ENCODE data around the gene STON1. TPM values are rescaled to one million over a fixed set of nuclear protein-coding genes. Genes with fewer than 3 reads are reported as not detected.
"Not testable (repeated sequence)": the region's sequence is repeated elsewhere in the genome, so short reads cannot be mapped to it uniquely, and the experiment has no call there.

Gene STON1
- total RNA-seq, 1 experiment from 2014 or later, result 1.7 TPM

DNA sequence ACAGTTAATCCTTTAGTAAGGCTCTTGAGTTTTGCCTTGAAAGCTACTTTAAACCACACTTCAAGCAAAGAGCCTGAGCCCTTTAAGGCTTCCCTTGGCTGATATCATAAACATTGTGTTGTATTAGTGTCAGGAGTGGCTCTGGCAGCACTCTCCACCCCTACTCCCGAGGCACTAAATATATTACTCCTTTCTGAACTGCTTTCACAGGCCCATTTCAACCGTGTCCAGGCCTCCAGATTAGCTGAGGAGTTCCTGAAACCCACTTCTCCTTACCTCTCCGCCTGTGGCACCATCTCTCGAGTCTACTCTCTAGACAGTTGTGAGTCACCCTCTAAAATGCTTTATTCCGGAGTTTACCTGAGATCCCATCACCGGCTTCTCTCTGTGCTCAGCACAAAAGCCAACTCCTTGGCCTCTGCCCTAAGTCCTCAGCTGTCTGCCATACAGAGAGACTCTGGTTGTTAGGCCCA is 14.4 kb upstream of the STON1 start:
- Histone ChIP-seq H3K4me1 (replicated peaks; ENCODE audit: insufficient read depth) (no peaks in the 10 kb centered on the region), H3K9me2 (ENCODE audit: insufficient read depth) (no peaks in the 10 kb centered on the region), H3K27ac (no peak overlapping the region), H3K4me2 (no peak overlapping the region), H2AFZ (no peak overlapping the region), H3K27me3 (ENCODE audit: insufficient read depth, low read depth) (no peaks in the 10 kb centered on the region), H3K79me2 (ENCODE audit: low read depth) (no peaks in the 10 kb centered on the region), H3K9me3 (ENCODE audit: insufficient read depth, low read depth) (no peaks in the 10 kb centered on the region), H4K20me1 (ENCODE audit: insufficient read depth) (no peaks in the 10 kb centered on the region; the same call in 1 of the 2 replicates), H3F3A (ENCODE audit: insufficient read depth, low read depth) (no peaks in the 10 kb centered on the region), H3K36me3 (ENCODE audit: low read depth) (peaks cover 11% of the 10 kb centered on the region), H3K4me3 (no peak overlapping the region)
- intact Hi-C loops (cut with micrococcal nuclease; ENCODE audit: unreplicated experiment), result no loop called here
- CTCF ChIA-PET, result no interaction called here
- no peak for TF ChIP-seq EZH2 (IDR thresholded peaks at IDR 0.05; ENCODE audit: low read depth)
- TF ChIP-seq, protein P1, sequence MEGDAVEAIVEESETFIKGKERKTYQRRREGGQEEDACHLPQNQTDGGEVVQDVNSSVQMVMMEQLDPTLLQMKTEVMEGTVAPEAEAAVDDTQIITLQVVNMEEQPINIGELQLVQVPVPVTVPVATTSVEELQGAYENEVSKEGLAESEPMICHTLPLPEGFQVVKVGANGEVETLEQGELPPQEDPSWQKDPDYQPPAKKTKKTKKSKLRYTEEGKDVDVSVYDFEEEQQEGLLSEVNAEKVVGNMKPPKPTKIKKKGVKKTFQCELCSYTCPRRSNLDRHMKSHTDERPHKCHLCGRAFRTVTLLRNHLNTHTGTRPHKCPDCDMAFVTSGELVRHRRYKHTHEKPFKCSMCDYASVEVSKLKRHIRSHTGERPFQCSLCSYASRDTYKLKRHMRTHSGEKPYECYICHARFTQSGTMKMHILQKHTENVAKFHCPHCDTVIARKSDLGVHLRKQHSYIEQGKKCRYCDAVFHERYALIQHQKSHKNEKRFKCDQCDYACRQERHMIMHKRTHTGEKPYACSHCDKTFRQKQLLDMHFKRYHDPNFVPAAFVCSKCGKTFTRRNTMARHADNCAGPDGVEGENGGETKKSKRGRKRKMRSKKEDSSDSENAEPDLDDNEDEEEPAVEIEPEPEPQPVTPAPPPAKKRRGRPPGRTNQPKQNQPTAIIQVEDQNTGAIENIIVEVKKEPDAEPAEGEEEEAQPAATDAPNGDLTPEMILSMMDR (conservative IDR thresholded peaks at IDR 0.05), result no peak
- POLR2A ChIA-PET (ENCODE audit: unreplicated experiment), result no interaction called here
- no peak for DNase-seq
- BruUV-seq (replicated peaks), result no TSS peak

DNA sequence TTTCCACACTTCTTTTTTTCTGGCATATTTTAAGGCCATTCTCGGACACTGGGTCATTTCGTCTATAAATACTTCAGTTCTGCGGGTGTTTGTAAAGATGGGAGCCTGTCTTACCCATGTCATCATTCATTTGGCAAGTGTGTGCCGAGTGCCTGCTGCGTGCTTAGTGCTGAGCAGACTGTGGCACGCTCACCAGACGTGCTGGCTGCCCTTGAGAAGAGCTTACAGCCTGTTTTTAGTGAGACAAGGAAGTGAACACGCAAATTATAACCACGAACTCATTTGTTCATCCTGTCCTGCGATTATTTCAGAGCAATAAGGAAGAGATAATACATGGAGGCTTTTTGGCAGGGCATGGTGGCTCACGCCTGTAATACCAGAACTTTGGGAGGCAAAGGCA is 10.4 kb upstream of the STON1 start:
- Histone ChIP-seq H3K27me3 (ENCODE audit: insufficient read depth, low read depth) (no peaks in the 10 kb centered on the region), H3K4me3 (no peak overlapping the region), H2AFZ (no peak overlapping the region), H3K9me2 (ENCODE audit: insufficient read depth) (no peaks in the 10 kb centered on the region), H3F3A (ENCODE audit: insufficient read depth, low read depth) (no peaks in the 10 kb centered on the region), H3K36me3 (ENCODE audit: low read depth) (0 out of 2 replicates have a peak, but pooled peaks cover 4% of the 10 kb centered on the region), H3K27ac (no peak overlapping the region), H3K79me2 (ENCODE audit: low read depth) (no peaks in the 10 kb centered on the region), H3K9me3 (ENCODE audit: insufficient read depth, low read depth) (no peaks in the 10 kb centered on the region), H3K4me1 (replicated peaks; ENCODE audit: insufficient read depth) (no peaks in the 10 kb centered on the region), H3K4me2 (no peak overlapping the region), H4K20me1 (ENCODE audit: insufficient read depth) (no peaks in the 10 kb centered on the region)
- POLR2A ChIA-PET (ENCODE audit: unreplicated experiment), result no interaction called here
- TF ChIP-seq, protein P1 (conservative IDR thresholded peaks at IDR 0.05), result no peak
- TF ChIP-seq EZH2 (IDR thresholded peaks at IDR 0.05; ENCODE audit: low read depth), result no peak
- intact Hi-C loops (cut with micrococcal nuclease; ENCODE audit: unreplicated experiment), result no loop called here
- CTCF ChIA-PET, result no interaction called here
- BruUV-seq (replicated peaks), result no TSS peak
- DNase-seq, result no peak

DNA sequence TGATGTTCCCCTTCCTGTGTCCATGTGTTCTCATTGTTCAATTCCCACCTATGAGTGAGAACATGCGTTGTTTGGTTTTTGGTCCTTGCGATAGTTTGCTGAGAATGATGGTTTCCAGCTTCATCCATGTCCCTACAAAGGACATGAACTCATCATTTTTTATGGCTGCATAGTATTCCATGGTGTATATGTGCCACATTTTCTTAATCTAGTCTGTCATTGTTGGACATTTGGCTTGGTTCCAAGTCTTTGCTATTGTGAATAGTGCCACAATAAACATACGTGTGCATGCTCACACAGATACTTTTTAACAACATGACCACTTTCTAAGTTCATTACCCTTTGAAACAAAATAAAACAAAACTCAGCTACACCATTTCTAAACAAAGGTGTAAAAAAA is 5.2 kb upstream of the STON1 start:
- H3K79me2 ChIP-seq (ENCODE audit: low read depth); H3K27me3 ChIP-seq (ENCODE audit: insufficient read depth, low read depth); H2AFZ ChIP-seq; H3K27ac ChIP-seq; BruUV-seq (replicated peaks); DNase-seq; H3K4me2 ChIP-seq; H3K36me3 ChIP-seq (ENCODE audit: low read depth); intact Hi-C loops (cut with micrococcal nuclease; ENCODE audit: unreplicated experiment); H4K20me1 ChIP-seq (ENCODE audit: insufficient read depth); H3F3A ChIP-seq (ENCODE audit: insufficient read depth, low read depth); H3K4me1 ChIP-seq (replicated peaks; ENCODE audit: insufficient read depth); H3K4me3 ChIP-seq; H3K9me3 ChIP-seq (ENCODE audit: insufficient read depth, low read depth); H3K9me2 ChIP-seq (ENCODE audit: insufficient read depth): not testable (repeated sequence)
- ChIA-PET POLR2A (ENCODE audit: unreplicated experiment) (interaction anchor here (0.5 kb wide), 1 partner anchor 16 kb away, joined by 3 read pairs; no protein-coding TSS in a partner anchor), CTCF (interaction anchor here (0.6 to 0.7 kb wide), 2 partner anchors 16 to 20 kb away, joined by 6 to 16 read pairs; no protein-coding TSS in a partner anchor)
